Kidney epithelial cell (primary cell): Measurements from ENCODE around the gene PSMA7. TPM values are rescaled to one million over a fixed set of nuclear protein-coding genes. Genes with fewer than 3 reads are reported as not detected.

ENCODE experiments used
- DNase-seq: peaks from one replicate; pipeline ENCODE4 v3.0.0-alpha.2; 2010; ENCODE audit warnings: low read depth
- H3K27me3 ChIP-seq: 2 replicates; pipeline ENCODE4 v1.6.0; 2011; ENCODE audit warnings: low read length; ENCODE audit not compliant: control insufficient read depth, insufficient read depth
- H3K36me3 ChIP-seq: 2 replicates; pipeline ENCODE4 v1.5.1; 2011; ENCODE audit warnings: low read length; ENCODE audit not compliant: control insufficient read depth, insufficient read depth
- H3K4me3 ChIP-seq: 2 replicates; pipeline ENCODE4 v1.5.1; 2011; ENCODE audit warnings: low read depth, mild to moderate bottlenecking, control low read depth, low read length
- total RNA-seq: library from RNA; depleted of rRNA; stranded (reverse); fragments of >200 nt; gene quantifications from 2 replicates; pipeline ENCODE4 v1.2.3, GENCODE V29; 2015
- TF ChIP-seq, protein P1 (sequence below): IDR thresholded peaks from 2 replicates; pipeline ENCODE4 v1.5.1; 2011; ENCODE audit warnings: mild to moderate bottlenecking, moderate library complexity, low read length, control low read depth, inconsistent platforms; ENCODE audit not compliant: insufficient read depth, poor library complexity, severe bottlenecking

PSMA7 gene
- total RNA-seq, 1 donor from 2014 or later, result 420 TPM

DNA sequence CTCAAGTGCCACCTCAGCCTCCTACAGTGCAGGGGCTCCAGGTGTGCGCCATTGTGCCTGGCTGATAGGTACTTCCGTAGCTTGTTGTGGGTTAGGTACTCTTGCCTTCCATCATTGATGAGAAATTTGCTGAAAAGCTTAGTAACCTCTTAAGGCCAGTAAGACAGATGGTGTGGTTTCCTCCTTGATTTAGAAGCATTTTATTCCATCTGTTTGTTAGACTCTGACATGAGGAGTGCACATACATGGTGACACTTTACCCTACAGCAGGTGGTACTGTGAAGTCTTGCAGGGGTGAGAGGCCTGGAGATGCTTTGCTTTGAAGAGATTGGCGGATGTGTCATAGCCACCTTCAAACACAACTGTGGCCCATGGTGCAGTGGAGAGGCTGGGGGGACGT lies 24.9 kb upstream of the PSMA7 start:
- TF ChIP-seq, protein P1, sequence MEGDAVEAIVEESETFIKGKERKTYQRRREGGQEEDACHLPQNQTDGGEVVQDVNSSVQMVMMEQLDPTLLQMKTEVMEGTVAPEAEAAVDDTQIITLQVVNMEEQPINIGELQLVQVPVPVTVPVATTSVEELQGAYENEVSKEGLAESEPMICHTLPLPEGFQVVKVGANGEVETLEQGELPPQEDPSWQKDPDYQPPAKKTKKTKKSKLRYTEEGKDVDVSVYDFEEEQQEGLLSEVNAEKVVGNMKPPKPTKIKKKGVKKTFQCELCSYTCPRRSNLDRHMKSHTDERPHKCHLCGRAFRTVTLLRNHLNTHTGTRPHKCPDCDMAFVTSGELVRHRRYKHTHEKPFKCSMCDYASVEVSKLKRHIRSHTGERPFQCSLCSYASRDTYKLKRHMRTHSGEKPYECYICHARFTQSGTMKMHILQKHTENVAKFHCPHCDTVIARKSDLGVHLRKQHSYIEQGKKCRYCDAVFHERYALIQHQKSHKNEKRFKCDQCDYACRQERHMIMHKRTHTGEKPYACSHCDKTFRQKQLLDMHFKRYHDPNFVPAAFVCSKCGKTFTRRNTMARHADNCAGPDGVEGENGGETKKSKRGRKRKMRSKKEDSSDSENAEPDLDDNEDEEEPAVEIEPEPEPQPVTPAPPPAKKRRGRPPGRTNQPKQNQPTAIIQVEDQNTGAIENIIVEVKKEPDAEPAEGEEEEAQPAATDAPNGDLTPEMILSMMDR, result no peak
- H3K36me3 ChIP-seq, result no peaks in the 10 kb centered on the region
- H3K27me3 ChIP-seq, result no peaks in the 10 kb centered on the region
- no peak for DNase-seq
- no peak overlapping the region for H3K4me3 ChIP-seq

DNA sequence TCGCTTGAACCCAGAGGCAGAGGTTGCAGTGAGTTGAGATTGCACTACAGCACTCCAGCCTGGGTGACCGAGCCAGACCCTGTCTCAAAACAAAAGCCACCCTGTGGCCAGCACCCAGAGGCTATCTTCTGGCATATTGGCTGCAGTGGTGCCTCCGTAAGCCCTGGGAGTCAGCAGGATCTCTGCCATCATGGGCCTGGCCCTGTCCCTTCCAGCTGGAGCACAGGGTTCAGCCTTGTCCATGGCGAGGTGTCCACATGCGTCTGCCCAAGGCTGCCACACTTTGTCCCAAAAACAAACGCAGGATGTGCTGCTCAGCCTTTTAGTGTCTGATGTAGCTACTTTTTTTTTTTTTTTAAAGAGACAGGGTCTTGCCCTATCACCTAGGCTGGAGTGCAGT lies 24.3 kb upstream of the PSMA7 start:
- Histone ChIP-seq H3K36me3 (no peaks in the 10 kb centered on the region), H3K4me3 (no peak overlapping the region), H3K27me3 (no peaks in the 10 kb centered on the region)
- TF ChIP-seq, protein P1, result no peak
- no peak for DNase-seq

DNA sequence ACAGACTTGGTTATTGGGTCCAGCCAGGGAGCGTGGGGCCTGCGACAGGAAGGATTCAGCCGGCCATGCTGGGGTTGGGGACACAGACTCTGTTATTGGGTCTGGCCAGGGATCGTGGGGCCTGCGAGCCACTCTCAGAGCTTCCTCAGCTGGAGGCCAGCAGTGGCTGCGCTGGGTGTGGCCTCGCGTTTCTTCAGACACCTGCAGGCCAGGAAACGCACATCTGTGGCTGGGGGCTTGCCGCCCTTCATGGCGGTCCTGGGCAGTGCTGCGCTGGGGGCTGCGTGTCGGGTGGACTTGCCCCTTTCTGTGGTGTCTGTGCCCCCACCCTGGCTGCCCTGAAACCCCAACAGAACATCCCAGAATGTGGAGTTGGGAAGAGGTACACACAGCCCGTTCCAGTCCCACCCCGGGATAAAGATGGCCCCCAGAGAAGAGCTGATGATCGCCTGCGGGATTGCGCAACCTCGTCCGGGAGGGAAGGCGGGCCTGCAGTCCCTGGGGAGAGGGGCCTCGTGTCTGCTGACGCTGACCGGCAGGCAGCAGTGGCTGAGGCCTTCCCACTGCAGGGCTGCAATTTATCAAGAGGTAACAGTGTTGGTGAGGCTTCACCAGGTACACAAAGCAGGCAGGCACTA lies 22.7 kb upstream of the PSMA7 start:
- Histone ChIP-seq H3K4me3 (no peak overlapping the region), H3K27me3 (no peaks in the 10 kb centered on the region), H3K36me3 (no peaks in the 10 kb centered on the region)
- no peak for DNase-seq
- TF ChIP-seq, protein P1, result no peak

DNA sequence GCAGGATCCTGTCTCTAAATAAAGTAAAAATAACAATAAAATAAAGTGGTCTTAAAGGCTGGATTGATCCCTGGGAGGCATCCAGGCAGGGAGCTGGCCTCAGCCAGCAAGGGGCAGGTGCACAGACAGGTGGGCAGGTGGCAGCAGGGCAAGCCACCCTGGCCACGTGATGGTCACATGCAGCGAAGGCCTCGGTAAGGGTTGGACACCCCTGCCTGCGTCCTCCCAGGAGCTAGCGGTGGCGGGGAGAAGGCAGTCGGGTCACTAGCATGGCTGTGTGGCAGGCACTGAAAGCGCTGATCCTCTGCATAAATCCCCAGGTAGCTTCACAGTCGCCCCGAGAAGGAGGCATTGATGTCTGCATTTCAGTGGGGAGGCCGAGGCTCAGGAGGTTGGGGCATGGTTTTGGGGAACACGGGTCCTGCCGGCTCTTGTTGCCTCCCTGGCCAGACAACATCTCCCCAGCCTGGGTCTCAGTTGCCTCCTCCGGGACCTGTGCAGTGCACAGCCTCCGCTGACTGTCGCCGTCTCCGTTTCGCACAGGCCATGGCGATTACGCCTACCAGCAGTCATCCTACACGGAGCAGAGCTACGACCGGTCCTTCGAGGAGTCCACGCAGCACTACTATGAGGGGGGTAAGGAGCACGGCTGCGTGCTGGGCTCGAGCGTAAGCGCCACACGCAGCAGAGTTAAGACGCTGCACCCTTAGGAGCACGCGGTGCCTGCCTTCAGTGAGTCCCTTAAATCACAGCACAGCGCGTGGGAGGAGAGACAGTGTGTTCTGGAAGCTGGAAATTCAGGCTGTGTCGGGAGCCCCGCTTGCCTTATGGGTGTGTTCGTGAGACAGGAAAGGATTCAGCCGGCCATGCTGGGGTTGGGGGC lies 21.9 kb upstream of the PSMA7 start:
- Histone ChIP-seq H3K27me3 (no peaks in the 10 kb centered on the region), H3K4me3 (no peak overlapping the region)

DNA sequence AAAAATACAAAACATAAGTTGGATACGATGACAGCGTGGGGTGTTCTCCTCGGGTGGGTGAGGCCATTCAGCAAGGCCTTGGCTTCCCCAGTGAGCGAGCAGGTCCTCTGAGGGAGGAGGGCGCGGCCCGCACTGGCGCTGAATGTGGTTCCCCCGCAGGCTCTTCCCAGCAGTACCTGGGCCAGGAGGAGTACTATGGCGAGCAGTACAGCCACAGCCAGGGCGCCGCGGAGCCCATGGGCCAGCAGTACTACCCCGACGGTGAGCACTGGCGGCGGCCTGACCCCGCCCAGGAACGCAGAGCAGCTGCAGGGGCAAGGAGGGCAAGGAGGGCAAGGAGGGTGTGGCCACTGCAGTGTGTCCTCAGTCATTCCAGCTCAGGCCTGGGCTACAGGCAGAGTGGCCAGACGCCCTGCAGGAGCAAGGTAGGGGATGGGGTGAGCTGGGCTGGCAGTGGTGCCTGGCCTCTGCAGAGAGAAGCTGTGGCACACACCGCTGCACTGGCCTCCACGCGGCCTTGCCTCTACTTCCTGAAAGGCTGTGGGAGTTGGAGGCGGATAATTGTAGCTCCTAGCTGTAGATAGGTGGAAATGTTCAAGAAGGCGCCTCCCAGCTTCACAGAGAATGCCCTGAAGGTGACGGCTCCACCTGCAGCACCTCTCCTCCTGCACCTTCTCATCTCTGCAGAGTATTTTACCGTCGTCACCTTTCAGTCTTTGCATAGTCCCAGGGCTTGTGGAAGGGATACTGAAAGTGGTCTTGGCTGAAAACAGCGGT lies 21.0 kb upstream of the PSMA7 start:
- TF ChIP-seq, protein P1, result no peak
- DNase-seq, result no peak
- Histone ChIP-seq H3K36me3 (no peaks in the 10 kb centered on the region), H3K27me3 (no peaks in the 10 kb centered on the region), H3K4me3 (no peak overlapping the region)

More for the DNA sequence above, 21.9 kb upstream of the PSMA7 start:
- DNase-seq, result no peak
- no peaks in the 10 kb centered on the region for H3K36me3 ChIP-seq
- TF ChIP-seq, protein P1, result no peak
